ENCODE results near the gene ADAP1.

- TF ChIP-seq POLR2A (IDR thresholded peaks at IDR 0.05) (no peak), CTCF (IDR thresholded peaks at IDR 0.05) (no peak)
Measured at GRCh38 chr7:944744-945143, 9.7 kb downstream of the ADAP1 start.

Data from transverse colon (tissue), 3 donors.